IPS-18c (cell line): ENCODE measurements around the gene ORAI3.
"Not testable (repeated sequence)": the region's sequence is repeated elsewhere in the genome, so short reads cannot be mapped to it uniquely, and the experiment has no call there.

Source experiments
- H3K4me3 ChIP-seq: 2 replicates; pipeline ENCODE4 v1.7.0; 2013; ENCODE audit warnings: low read depth, mild to moderate bottlenecking, low read length, moderate library complexity; ENCODE audit not compliant: insufficient read depth
- H3K9me3 ChIP-seq: one replicate; pipeline ENCODE4 v1.6.1; 2013; ENCODE audit warnings: mild to moderate bottlenecking, low read length, moderate library complexity; ENCODE audit not compliant: control insufficient read depth, insufficient read depth

ORAI3 gene

DNA sequence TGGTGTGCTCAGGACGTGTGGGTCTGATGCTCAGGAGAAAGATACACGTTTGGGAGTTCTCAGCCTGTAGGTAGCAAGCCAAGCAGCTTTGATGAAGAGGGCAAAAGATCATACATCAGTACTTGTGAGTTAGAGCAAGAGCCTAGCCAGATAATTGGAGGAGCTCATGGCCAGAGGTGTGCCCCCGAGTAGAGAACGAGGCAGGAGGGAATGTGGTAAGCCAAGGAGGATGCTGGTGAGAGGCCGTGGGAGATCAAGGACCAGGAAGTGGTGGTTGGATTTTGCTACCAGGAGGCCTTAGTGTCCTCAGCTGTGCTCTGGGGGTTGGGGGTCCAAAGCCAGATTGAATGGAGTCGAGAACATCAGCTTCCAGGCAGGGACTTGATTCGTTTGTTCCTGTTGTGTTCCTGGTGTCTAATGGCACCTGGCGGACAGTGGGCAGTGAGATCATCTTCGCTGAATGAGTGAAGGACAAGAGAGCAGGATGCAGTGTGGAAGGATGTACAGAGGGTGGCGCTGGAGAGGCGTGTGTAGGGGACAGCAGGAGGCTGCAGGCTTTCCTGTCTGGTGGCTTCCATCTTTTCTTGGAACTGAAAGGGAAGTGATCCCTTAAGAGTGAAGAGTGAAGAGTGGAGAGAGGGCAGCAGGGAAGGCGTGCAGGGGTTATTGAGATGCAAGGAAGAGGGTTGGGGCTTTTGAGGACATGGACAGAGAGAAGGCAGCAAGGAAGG is 13.9 kb upstream of the ORAI3 start:
- H3K9me3 ChIP-seq, result no peaks in the 10 kb centered on the region
- H3K4me3 ChIP-seq, result no peak overlapping the region

GRCh38 chr16:30937692-30938091 is 11.2 kb upstream of the ORAI3 start:
- no peaks in the 10 kb centered on the region for H3K9me3 ChIP-seq
- H3K4me3 ChIP-seq, result no peak overlapping the region

GRCh38 chr16:30939571-30939970 is 9.3 kb upstream of the ORAI3 start:
- H3K9me3 ChIP-seq, H3K4me3 ChIP-seq: not testable (repeated sequence)

- H3K9me3 ChIP-seq, result no peaks in the 10 kb centered on the region
- no peak overlapping the region for H3K4me3 ChIP-seq
Observed at GRCh38 chr16:30941600-30942425, 7.1 kb upstream of the ORAI3 start.

DNA sequence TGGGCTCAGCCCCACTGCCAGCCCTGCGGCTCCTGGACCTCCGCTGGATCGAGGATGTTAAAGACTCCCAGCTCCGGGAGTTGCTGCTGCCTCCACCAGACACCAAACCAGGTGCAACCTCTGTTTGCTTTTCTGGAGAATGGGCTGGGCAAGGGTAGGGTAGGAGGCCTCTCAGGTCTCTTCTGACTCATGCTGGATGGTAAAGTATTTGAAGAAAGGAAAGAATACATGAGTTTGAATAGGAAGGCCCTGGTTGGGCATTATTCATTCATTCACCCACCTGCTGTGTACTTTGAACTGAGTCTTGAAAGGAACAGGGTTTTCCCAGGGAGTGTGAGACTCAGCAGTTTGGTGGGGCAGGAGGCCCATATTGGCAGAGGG is 6.5 kb upstream of the ORAI3 start:
- no peaks in the 10 kb centered on the region for H3K9me3 ChIP-seq
- no peak overlapping the region for H3K4me3 ChIP-seq

DNA sequence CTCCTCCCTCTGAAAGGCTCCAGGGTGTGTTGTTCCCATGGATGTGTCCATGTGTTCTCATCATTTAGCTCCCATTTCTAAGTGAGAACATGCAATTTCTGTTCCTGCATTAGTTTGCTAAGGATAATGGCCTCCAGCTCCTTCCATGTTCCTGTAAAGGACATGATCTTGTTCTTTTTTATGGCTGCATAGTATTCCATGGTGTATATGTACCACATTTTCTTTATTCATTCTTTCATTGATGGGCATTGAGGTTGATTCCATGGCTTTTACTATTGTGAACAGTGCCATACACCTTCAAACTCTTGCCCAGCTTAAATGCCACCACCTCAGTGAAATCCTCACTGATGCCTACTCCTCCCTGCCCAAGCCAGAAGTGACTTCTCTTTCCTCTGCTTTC is 4.5 kb upstream of the ORAI3 start:
- no peaks in the 10 kb centered on the region for H3K9me3 ChIP-seq

GRCh38 chr16:30946671-30947540 is 2.0 kb upstream of the ORAI3 start:
- Histone ChIP-seq H3K4me3 (no peak overlapping the region), H3K9me3 (no peaks in the 10 kb centered on the region)

More for the DNA sequence above, 4.5 kb upstream of the ORAI3 start:
- no peak overlapping the region for H3K4me3 ChIP-seq

DNA sequence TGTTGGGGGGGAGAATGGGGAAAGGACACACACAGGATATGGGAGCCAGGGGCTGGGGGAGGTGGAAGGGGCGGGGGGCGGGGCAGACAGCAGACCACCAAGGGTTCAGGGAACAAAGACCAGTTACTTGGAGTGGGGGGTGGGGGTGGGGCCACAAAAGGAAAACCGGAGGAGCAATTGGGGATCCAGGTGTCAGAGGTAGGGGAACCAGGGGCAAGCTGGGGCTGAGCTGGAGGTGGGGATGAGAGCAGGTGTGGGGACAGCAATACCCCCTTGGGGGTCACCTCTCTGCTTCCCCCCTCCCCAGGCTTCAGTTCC is 1.4 kb upstream of the ORAI3 start:
- Histone ChIP-seq H3K4me3 (peak overlapping the region; percentile 58), H3K9me3 (no peaks in the 10 kb centered on the region)

DNA sequence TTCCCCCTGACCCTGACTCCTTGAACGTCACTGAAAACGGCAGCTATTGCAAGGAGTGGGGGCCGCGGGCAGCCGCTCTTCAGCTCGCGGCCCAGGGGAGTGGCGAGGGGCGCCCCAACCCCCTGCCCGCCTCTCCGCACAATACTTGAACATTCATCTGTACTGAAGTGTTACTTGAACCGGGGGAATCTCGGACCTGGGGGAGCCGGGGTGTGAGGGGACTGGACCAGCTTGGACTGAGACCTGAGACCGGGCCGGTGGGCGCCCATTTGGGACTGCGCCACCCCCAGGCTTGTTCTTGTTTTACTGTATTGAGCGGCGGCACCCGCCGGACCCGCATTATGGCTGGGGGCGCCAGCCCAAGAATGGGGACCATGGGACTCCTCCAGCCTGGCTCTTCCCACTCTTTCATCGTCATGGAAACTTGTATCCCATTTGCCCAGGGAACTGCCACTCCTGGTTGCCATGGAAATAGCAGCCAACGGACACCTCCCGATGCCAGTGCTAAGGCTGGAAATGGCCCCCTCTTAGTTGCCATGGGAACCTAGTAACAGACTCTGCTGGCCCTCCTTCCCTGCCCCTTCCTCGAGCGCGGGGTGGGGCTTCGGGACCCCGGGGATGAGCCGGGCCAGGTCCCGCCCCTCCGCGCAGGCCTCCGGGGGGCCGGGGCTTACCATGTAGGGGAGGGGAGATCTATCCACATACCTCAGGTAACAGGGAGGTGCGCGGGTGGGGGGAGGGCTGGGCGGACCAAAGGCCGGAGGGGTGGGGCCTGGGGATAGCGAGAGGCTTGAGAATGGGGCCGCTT is 805 bp upstream of the ORAI3 start:
- H3K9me3 ChIP-seq, result no peaks in the 10 kb centered on the region
- peak overlapping the region; percentile 78 for H3K4me3 ChIP-seq

- H3K9me3 ChIP-seq, result no peaks in the 10 kb centered on the region
- peak overlapping the region; percentile 78 for H3K4me3 ChIP-seq
Observed at GRCh38 chr16:30949650-30950515, 1.0 kb downstream of the ORAI3 start.

DNA sequence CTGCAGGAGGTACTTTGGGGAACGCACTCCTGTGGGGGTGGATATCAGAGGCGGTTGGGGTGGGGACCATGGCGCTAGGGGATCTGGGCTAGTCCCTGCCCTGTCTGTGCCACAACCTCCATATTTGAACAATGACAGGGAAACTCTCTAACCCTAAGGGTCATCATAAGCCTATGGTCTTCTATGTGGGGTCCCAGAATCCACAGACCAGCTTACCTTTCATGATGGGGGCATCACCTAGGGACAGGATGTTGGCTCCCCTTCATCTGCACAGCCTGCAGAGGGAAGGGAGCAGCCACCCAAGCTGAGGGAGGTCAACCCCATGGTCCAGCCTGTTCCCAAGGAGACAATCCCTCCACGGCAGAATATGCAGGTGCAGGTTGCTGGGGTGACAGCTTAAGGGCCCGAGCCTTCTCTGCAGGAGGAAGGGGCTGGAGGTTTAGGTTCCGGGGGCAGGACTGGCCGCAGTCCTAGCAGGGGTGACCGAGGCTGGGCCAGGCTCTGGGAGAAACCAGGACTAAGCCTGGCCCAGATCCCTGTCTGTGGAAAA is 1.7 kb downstream of the ORAI3 start:
- Histone ChIP-seq H3K9me3 (no peaks in the 10 kb centered on the region), H3K4me3 (no peak overlapping the region; the same call in 1 of the 2 replicates)

DNA sequence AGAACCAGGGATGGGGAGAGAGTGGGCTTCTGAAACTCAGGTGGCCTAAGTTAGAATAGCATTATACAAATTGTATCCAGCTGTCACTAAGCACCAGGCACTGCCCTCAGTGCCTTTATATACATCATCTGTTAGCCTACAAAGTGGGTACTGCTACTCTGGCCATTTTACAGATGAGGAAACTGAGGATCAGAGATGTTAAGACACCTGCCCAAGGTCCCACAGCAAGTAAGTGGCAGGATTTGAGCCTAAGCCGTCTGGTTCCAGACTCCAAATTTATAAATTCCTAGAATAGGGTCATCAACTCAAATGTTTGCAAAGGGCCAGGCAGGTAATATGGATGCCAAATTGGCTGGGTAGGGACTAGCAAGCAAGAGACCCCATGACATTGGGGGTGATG is 2.3 kb downstream of the ORAI3 start:
- no peaks in the 10 kb centered on the region for H3K9me3 ChIP-seq
- H3K4me3 ChIP-seq, result no peak overlapping the region

DNA sequence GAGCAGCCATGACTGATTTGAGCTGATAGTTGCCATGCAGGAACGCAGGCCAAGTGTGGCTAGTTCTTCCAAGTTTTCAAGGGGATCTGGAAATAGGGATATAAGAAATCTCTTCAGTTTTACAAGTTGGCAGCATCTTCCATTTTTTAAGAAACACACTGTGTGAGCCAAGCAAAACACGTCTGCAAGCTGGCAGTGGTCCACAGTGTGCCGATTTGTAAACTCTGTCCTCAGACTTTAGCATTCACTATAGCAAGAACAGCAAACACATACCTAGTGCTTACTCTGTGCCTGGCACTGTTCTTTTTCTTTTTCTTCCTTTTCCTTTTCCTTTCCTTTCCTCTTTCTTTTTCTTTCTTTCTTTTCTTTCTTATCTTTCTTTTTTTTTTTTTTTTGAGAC is 2.9 kb downstream of the ORAI3 start:
- no peak overlapping the region for H3K4me3 ChIP-seq
- no peaks in the 10 kb centered on the region for H3K9me3 ChIP-seq

- Histone ChIP-seq H3K4me3 (no peak overlapping the region), H3K9me3 (no peaks in the 10 kb centered on the region)
Observed at GRCh38 chr16:30953111-30953510, 4.2 kb downstream of the ORAI3 start.

DNA sequence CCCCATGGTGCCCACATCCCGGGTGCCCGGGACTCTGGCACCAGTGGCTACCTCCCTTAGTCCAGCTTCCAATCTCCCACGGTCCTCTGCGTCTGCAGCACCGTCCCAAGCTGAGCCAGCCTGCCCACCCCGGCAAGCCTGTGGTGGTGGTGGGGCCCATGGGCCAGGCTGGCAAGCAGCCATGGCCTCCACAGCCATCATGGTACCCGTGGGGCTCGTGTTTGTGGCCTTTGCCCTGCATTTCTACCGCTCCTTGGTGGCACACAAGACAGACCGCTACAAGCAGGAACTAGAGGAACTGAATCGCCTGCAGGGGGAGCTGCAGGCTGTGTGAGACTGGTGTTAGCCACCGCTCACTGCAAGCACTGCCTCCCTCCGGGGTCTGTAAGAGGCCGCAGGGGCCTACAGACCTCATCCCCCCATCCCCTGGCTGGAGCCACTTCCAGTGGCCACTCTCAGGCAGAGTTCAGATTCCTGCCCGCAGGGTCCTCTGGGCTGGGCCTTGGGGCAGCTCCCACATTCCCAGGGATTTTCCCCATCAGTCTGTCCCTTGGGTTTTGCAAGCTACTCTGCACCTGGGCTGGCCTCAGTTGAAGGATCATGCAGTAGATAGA is 4.8 kb downstream of the ORAI3 start:
- no peak overlapping the region for H3K4me3 ChIP-seq
- H3K9me3 ChIP-seq, result no peaks in the 10 kb centered on the region

DNA sequence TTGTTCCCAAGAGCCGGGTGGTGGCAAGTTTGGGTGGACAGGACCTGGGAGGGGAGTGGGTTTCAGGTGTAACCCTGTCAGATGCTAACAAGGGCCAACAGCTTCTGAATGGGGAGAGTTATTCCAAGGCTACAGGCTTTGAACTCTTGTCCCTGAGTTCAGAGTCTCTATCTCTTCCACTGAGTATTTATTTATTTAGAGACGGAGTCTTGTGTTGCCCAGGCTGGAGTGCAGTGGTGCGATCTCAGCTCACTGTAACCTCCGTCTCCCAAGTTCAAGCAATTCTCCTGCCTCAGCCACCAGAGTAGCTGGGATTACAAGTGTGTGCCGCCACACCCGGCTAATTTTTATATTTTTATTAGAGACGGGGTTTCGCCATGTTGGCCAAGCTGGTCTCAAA is 6.1 kb downstream of the ORAI3 start:
- Histone ChIP-seq H3K4me3 (no peak overlapping the region), H3K9me3 (no peaks in the 10 kb centered on the region)
